Measurements from ENCODE around the gene PODXL2.

The PODXL2 gene

GRCh38 chr3:127676921-127677351, 48.0 kb downstream of the PODXL2 start:
- DNase-seq = no peak

- DNase-seq = peak; percentile 50
Measured at GRCh38 chr3:127677541-127678314, 48.7 kb downstream of the PODXL2 start.

DNA sequence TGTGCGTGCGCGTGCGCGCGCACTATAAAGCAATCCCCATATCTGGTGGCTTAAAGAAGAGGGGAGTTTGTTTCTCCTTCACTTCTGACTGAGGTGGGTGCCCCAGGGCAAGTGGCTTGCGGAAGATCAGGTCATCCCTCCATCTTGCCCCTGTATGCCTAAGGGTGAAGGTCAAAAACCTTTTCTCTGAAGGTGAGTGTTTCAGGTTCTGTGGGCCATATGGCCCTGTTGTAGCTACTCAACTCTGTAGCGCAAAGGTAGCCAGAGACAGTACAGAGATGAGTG, 49.3 kb downstream of the PODXL2 start:
- DNase-seq = peak; percentile 37

- DNase-seq = peak; percentile 49
Measured at GRCh38 chr3:127678611-127679533, 49.9 kb downstream of the PODXL2 start.

GRCh38 chr3:127679534-127680145, 50.7 kb downstream of the PODXL2 start:
- DNase-seq = peak; percentile 49

- DNase-seq = peak; percentile 47
Measured at GRCh38 chr3:127680146-127680661, 51.2 kb downstream of the PODXL2 start.

GRCh38 chr3:127680798-127681221, 51.8 kb downstream of the PODXL2 start:
- DNase-seq = peak; percentile 49

DNA sequence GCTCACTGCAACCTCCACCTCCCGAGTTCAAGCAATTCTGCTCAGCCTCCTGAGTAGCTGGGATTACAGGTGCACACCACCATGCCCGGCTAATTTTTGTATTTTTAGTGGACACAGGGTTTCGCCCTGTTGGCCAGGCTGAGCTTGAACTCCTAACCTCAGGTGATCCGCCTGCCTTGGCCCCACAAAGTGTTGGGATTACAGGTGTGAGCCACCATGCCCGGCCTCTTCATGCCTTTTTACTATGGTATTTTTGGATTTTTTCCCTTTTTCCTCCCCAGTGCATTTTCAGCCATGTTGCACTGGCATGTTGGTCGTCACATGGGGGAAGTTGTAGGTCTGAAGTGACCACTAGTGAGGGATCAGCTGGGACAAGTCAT, 53.2 kb downstream of the PODXL2 start:
- peak; percentile 24 for DNase-seq

DNA sequence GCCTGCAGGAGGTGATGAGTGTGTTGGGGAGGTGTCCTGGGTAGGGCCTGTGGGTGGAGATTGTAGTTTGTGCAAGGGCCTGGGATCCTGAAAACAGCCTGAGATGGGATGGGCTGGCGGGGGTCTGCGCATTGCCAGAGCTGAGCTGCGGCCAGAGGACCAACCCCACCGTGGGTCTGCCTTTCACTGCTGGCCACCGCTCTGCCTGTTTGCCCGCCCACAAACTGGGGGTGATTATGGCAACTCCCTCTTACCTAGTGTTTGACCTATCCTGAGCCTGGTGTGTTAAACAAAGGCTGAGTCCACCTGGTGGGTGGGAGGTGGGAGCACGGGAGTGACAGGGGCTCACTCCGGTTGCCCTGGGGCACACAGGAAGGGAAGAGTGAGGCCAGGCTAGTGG, 53.6 kb downstream of the PODXL2 start:
- peak; percentile 30 for DNase-seq

DNA sequence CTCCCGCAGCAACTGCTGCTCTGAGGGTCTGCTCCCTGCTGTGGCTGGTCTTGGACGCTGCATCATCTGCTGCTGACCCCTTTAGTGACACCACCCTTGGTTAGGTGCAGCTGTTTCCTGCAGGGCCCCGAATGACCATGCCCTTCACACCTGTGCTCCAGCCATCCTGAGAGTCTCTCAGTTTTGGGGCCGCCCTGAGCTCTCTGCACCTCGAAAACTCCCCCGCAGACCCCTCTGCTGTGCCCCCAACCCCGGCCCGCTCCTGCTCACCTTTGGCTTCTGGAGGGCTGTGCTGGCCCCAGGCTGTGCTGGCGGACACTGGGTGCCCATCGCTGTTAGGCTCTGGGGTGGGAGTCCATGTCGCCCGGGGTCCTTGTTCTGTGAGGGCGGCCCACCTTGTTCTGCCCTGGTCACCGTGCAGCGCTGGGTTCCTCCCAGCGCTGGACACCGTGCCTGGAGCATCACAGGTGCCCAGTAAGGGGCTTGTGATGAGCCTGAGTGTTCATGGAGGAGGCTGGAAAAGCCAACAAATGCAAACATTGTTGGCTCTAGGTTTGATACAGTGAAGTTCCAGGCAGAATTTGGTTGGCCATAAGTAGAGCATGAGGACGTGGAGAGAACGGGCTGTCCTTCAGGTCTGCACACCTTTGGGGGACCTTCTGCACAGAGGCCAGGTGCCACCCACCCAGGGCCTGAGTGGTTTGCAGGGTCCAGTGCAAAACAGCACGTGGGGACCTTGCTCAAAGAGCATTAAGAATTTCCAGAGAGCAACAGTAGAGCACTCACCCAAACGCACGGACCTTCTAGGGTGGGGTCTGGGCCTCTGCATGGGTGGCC, 56.1 kb downstream of the PODXL2 start:
- DNase-seq = peak; percentile 49

GRCh38 chr3:127685708-127686511, 56.9 kb downstream of the PODXL2 start:
- DNase-seq = no peak

DNA sequence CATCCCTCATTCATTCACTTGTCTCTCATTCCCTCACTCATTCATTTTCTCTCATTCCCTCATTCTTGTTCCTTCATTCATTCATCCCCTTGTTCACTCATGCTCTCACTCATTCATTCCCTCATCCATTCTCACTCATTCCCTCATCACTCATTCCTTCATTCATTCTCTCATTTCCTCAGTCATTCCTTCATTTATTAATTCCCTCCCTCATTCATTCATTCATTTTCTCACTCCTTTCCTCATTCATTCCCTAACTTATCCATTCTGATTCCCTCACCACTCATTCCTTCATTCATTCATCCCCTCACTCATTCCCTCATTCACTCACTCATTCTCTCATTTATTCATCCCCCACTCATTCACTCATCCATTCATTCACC, 57.5 kb downstream of the PODXL2 start:
- DNase-seq = no peak

DNA sequence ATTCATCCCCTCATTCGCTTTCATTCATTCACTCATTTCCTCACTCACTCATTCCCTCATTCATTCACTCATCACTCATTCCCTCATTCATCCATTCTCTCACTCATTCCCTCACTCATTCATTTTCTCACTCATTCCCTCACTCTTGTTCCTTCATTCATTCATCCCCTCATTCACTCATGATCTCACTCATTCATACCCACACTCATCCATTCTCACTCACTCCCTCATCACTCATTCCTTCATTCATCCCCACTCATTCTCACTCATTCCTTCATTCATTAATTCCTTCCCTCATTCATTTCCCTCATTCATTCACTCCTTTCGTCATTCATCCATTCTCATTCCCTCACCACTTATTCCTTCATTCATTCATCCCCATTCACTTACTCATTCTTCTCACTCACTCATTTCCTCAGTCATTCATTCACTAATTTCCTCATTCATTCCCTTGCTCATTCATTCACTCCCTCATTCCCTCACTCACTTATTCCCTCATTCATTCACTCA, 58.3 kb downstream of the PODXL2 start:
- no peak for DNase-seq

DNA sequence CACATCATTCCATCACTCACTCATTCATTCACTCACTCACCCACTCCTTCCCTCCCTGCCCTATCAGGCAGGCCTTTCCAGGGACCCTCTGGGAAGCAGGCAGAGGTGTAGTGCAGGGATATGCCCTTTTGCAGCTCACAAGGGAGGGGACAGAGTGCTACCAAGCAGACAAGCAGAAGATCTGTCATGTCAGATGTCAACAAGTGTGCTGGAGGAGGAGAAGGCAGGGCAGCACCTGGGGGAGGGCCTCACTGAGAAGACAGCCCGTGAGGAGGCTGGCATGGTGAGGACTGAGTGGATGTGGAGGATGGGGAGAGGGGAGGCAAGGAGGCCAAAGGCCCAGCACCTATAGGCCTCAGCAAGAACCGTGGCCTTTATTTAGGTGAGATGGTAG, 59.0 kb downstream of the PODXL2 start:
- no peak for DNase-seq

DNA sequence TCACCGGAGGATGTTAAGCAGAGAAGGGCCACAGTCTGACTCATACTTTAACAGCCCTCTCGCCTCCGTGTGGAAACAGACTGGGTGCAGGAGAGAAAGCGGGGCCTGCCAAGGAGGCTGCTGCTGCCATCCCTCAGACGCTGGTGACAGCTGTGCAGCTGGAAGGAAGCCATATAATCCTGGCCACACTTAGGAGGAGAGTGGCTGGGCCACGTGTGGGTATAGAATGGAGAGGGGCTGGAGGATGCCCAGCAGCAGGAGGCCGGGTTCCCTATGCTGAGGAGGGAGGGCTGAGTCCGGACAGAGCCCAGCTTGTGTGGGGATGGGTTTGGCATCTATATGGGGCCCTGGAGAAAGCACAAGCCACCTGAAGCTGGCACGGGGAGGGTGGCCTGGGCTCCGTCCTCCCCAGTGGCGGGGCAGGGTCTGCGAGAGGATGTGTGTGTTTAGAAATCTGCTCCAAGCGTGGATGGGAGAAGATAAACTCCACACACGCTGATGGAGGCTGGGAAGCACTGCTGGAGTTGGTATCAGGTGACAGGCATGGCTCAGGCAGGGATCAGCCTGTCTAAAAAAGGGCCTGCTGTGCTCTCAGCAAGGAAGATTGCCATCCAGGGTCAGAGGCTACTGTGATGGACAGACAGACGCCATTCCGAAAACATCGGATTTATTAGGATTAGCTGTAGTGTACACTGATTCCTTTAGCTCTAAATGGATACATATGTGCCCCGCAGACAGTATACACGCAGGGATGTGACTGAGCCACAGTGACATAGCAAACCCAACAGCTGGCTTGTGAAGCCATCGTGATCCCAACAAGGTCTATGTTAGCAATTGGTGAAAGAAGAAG, 59.7 kb downstream of the PODXL2 start:
- no peak for DNase-seq

GRCh38 chr3:127689266-127689860, 60.4 kb downstream of the PODXL2 start:
- no peak for DNase-seq

DNA sequence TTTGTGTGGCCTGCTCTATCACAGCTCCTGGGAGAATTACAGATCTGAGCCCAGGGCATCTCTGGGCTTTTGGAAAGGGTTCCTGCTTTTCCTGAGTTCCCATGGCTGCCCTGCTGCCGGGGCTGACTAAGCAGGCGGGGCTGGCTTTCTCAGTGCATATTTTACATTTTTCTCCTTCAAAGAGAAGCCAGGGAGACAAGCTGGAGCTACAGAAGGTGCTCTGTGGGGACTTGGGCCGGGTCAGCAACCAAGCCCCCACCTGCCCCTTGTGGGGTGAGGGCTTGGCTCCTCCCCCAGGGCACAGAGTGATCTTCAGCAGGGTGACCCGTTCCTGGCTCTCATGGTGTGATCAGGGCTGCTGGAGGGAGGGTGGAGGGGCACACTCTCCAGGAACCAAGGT, 61.1 kb downstream of the PODXL2 start:
- no peak for DNase-seq

DNA sequence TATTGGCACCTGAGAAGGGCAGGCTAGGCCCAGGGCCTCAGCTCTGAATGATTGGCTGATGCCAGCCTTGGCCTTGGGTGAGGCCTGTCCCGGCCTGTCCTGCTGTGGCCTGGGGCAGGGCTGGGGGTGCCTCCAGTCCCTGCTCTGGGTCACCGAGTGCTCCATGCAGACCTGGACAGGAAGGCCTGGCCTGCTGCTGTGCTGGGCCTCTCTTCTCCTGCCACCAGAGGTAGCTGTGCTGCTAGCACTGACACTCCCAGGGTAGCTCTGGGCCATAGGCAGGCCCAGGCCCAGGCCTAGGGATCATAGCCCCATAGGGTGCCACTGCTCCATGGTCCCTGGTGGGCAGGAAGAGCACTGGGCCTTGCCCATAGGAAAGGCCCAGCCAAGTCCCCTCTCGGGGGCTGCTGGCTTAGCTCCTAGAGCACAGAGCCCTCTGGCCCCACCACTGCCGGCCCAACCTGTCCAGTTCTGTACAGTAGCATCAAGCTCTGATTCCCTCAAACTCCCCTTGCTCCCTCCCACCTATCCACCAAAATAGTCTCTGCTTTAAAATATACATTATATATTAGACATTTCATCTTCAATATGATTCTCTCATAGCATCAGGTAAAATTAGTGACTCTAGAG, 62.0 kb downstream of the PODXL2 start:
- DNase-seq = no peak

DNA sequence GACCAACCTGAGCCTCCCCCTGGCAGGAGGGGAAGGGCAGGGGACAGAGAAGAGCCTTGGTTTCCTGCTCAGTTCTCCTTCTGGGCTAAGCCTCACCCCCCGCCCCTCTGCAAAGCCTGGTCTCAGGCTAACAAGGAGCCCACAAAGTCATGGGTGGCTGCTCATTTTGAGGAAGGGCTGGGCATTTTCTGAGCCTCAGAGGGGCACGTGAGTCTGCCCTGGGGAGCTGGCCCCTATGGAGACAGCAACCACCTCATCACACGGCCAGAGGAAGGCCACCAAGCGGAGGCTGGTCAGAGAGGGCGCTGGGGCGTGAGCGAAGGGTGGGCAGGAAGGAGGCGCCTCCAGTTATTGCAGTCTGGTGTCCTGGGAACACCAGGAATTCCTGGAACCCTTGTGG, 62.5 kb downstream of the PODXL2 start:
- no peak for DNase-seq

DNA sequence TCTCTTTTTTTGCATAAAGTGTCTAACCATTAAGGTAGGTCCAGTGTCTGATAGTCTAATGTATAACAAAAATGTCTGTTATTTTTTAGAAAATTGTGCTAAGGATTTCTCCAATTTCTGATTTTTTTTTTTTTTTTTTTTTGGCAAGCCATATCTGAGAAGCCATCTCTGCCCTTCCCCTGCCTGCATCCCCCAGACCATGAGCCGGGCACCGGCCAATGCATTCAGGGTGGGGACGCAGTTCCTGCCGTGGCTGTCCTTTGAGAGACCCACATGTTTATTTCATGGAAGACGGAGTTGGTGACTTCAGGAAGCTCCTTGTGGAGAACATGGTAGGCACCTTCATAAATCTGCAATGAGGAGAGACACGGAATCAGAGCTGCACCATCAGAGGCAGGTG, 63.0 kb downstream of the PODXL2 start:
- no peak for DNase-seq

All from activated CD8-positive, alpha-beta memory T cell treated with anti-CD3 and anti-CD28 coated beads for 24 hours (primary cell).